CD8-positive, alpha-beta memory T cell (primary cell): ENCODE data around the gene MMP28. TPM values are rescaled to one million over a fixed set of nuclear protein-coding genes. Genes with fewer than 3 reads are reported as not detected.

ENCODE experiments used
- CTCF ChIA-PET: fragments of 350-600 bp; sonication (Branson Sonifier 250); formaldehyde crosslinking; loops from one replicate; lab custom pipeline; 2021; ENCODE audit warnings: antibody characterized with exemption; lab: Charles Lee
- POLR2A ChIA-PET: fragments of 350-600 bp; sonication (Branson Sonifier 250); formaldehyde crosslinking; loops from one replicate; lab custom pipeline; 2021; ENCODE audit warnings: antibody characterized with exemption; lab: Charles Lee
- DNase-seq, 5 donors: peaks; one replicate each; pipeline versions ENCODE4 v3.0.0 to v3.0.0-alpha.2; 2020 to 2022; ENCODE audit warnings: mixed read lengths in 1 of 5
- H3K27ac ChIP-seq: one replicate; pipeline ENCODE4 v1.7.0; 2013; ENCODE audit warnings: low read depth, mild to moderate bottlenecking, low read length, moderate library complexity
- H3K27me3 ChIP-seq: 2 replicates; pipeline ENCODE4 v1.7.0; 2013; ENCODE audit warnings: low read length, mild to moderate bottlenecking; ENCODE audit not compliant: insufficient read depth, poor library complexity, severe bottlenecking
- H3K36me3 ChIP-seq: 2 replicates; pipeline ENCODE4 v1.7.0; 2013; ENCODE audit warnings: mild to moderate bottlenecking, low read length, moderate library complexity; ENCODE audit not compliant: insufficient read depth
- H3K4me1 ChIP-seq: 2 replicates; pipeline ENCODE4 v1.7.0; 2013; ENCODE audit warnings: mild to moderate bottlenecking, low read length, moderate library complexity; ENCODE audit not compliant: insufficient read depth
- H3K4me3 ChIP-seq: 2 replicates; pipeline ENCODE4 v1.7.0; 2013; ENCODE audit warnings: mild to moderate bottlenecking, low read length
- H3K9me3 ChIP-seq: 2 replicates; pipeline ENCODE4 v1.7.0; 2013; ENCODE audit warnings: mild to moderate bottlenecking, low read length
- H3K27ac Mint-ChIP-seq, 8 donors: one replicate each; pipeline ENCODE4 v1.8.0; 2020 to 2021; ENCODE audit warnings: mixed read lengths in 8 of 8, mild to moderate bottlenecking in 6 of 8, inconsistent platforms in 3 of 8, moderate library complexity in 3 of 8
- H3K27me3 Mint-ChIP-seq, 2 donors: one replicate each; pipeline ENCODE4 v1.8.0; 2020 to 2021; ENCODE audit warnings: mixed read lengths in 2 of 2, mild to moderate bottlenecking in 1 of 2, moderate library complexity in 1 of 2
- H3K36me3 Mint-ChIP-seq, 3 donors: one replicate each; pipeline ENCODE4 v1.8.0; 2020 to 2021; ENCODE audit warnings: mixed read lengths in 3 of 3, inconsistent platforms in 1 of 3, mild to moderate bottlenecking in 1 of 3
- H3K4me1 Mint-ChIP-seq, 3 donors: one replicate each; pipeline ENCODE4 v1.8.0; 2020 to 2021; ENCODE audit warnings: mixed read lengths in 3 of 3, inconsistent platforms in 1 of 3, mild to moderate bottlenecking in 1 of 3
- H3K4me3 Mint-ChIP-seq, 7 donors: one replicate each; pipeline ENCODE4 v1.8.0; 2020 to 2021; ENCODE audit warnings: mixed read lengths in 7 of 7, mild to moderate bottlenecking in 6 of 7, moderate library complexity in 4 of 7, inconsistent platforms in 2 of 7
- H3K9me3 Mint-ChIP-seq, 5 donors: one replicate each; pipeline ENCODE4 v1.8.0; 2020 to 2022; ENCODE audit warnings: mixed read lengths in 5 of 5, mild to moderate bottlenecking in 3 of 5, moderate library complexity in 2 of 5, inconsistent platforms in 1 of 5
- polyA plus RNA-seq: library from polyadenylated mRNA; unstranded; fragments of 300-500 nt; fragmentation: Illumina TruSeq; gene quantifications from one replicate; pipeline ENCODE4 v1.2.3, GENCODE V29; 2021
- total RNA-seq, 2 experiments: library from RNA; stranded (reverse); gene quantifications; one replicate each; pipeline ENCODE4 v1.2.3, GENCODE V29; 2021

The MMP28 gene
- total and polyA plus RNA-seq, 3 experiments from 2014 or later = not detected

GRCh38 chr17:35732806-35733136, 62.7 kb downstream of the MMP28 start:
- ChIA-PET POLR2A (no interaction called here), CTCF (interaction anchor here (2.0 kb wide), 1 partner anchor 14 kb away, joined by 6 read pairs; no protein-coding TSS in a partner anchor)
- Mint-ChIP-seq H3K9me3 (no peaks in the 10 kb centered on the region), H3K4me1 (peaks cover 12 to 24% (median 19%) of the 10 kb centered on the region in 3 donors), H3K4me3 (peak overlapping the region in 5 of 7 donors; percentile 59 to 79 (median 65)), H3K27ac (peak overlapping the region in 2 of 8 donors; percentile 61 to 65), H3K36me3 (peaks cover 0 to 11% (median 4%) of the 10 kb centered on the region in 3 donors), H3K27me3 (peaks cover 0 to 2% of the 10 kb centered on the region in 2 donors)
- H3K4me1 ChIP-seq = peaks cover 8% of the 10 kb centered on the region
- H3K36me3 ChIP-seq = no peaks in the 10 kb centered on the region
- no peaks in the 10 kb centered on the region for H3K27me3 ChIP-seq
- no peak overlapping the region for H3K27ac ChIP-seq
- no peaks in the 10 kb centered on the region for H3K9me3 ChIP-seq
- no peak overlapping the region for H3K4me3 ChIP-seq
- DNase-seq = no peak

- no peaks in the 10 kb centered on the region for H3K27me3 ChIP-seq
- H3K4me3 Mint-ChIP-seq = peak overlapping the region; percentile 59 to 81 (median 69)
- H3K27ac Mint-ChIP-seq = peak overlapping the region in 2 of 8 donors; percentile 61 to 65
- POLR2A ChIA-PET = no interaction called here
- peaks cover 12 to 24% (median 19%) of the 10 kb centered on the region in 3 donors for H3K4me1 Mint-ChIP-seq
- no peak overlapping the region for H3K4me3 ChIP-seq
- DNase-seq = no peak
- no peaks in the 10 kb centered on the region for H3K9me3 Mint-ChIP-seq
- peaks cover 0 to 2% of the 10 kb centered on the region in 2 donors for H3K27me3 Mint-ChIP-seq
- no peaks in the 10 kb centered on the region for H3K9me3 ChIP-seq
- no peaks in the 10 kb centered on the region for H3K36me3 ChIP-seq
- H3K36me3 Mint-ChIP-seq = peaks cover 0 to 17% (median 7%) of the 10 kb centered on the region in 3 donors
- CTCF ChIA-PET = interaction anchor here (1.2 to 2.0 kb wide), 3 partner anchors 15 to 31 kb away, joined by 3 to 6 read pairs (median 5); no protein-coding TSS in a partner anchor
- H3K4me1 ChIP-seq = peaks cover 8% of the 10 kb centered on the region
- no peak overlapping the region for H3K27ac ChIP-seq
Observed at GRCh38 chr17:35731917-35732805, 63.3 kb downstream of the MMP28 start.

GRCh38 chr17:35731239-35731916, 64.1 kb downstream of the MMP28 start, which contains the start of gene RASL10B:
Gene RASL10B (plus strand): TSS chr17:35731639. CDS start chr17:35735185, 3,546 bp downstream.
- Mint-ChIP-seq H3K4me1 (peaks cover 12 to 24% (median 19%) of the 10 kb centered on the region in 3 donors), H3K4me3 (peak within 1 kb of the TSS; percentile 57 to 82 (median 78)), H3K27me3 (peaks cover 0 to 2% of the 10 kb centered on the region in 2 donors), H3K36me3 (peaks cover 0 to 23% (median 7%) of the 10 kb centered on the region in 3 donors), H3K27ac (peak within 1 kb of the TSS in 3 of 8 donors; percentile 68 to 79 (median 71)), H3K9me3 (no peaks in the 10 kb centered on the region)
- Histone ChIP-seq H3K4me1 (peaks cover 8% of the 10 kb centered on the region), H3K9me3 (no peaks in the 10 kb centered on the region), H3K27ac (no peak within 1 kb of the TSS), H3K4me3 (peak within 1 kb of the TSS; percentile 46), H3K36me3 (no peaks in the 10 kb centered on the region), H3K27me3 (no peaks in the 10 kb centered on the region)
- ChIA-PET CTCF (interaction anchor here (1.2 to 1.3 kb wide), 2 partner anchors 16 to 32 kb away, joined by 3 to 5 read pairs; no protein-coding TSS in a partner anchor), POLR2A (no interaction called here)
- DNase-seq = peak in 3 of 5 donors; percentile 20 to 37 (median 31)

- Histone ChIP-seq H3K27ac (no peak overlapping the region), H3K9me3 (no peaks in the 10 kb centered on the region), H3K36me3 (peaks cover 5% of the 10 kb centered on the region), H3K27me3 (no peaks in the 10 kb centered on the region), H3K4me1 (peaks cover 8% of the 10 kb centered on the region), H3K4me3 (no peak overlapping the region)
- POLR2A ChIA-PET = no interaction called here
- CTCF ChIA-PET = interaction anchor here (1.3 to 1.9 kb wide), 2 partner anchors 17 kb away, joined by 5 to 7 read pairs; no protein-coding TSS in a partner anchor
- Mint-ChIP-seq H3K4me1 (peaks cover 12 to 24% (median 19%) of the 10 kb centered on the region in 3 donors), H3K27ac (no peak overlapping the region), H3K27me3 (peaks cover 0 to 2% of the 10 kb centered on the region in 2 donors), H3K9me3 (no peaks in the 10 kb centered on the region), H3K36me3 (peaks cover 4 to 31% (median 9%) of the 10 kb centered on the region in 3 donors), H3K4me3 (peak overlapping the region; percentile 55 to 82 (median 68))
- DNase-seq = no peak
Observed at GRCh38 chr17:35730400-35731005, 64.9 kb downstream of the MMP28 start.

GRCh38 chr17:35729405-35729833, 66.0 kb downstream of the MMP28 start:
- Mint-ChIP-seq H3K4me1 (peaks cover 12 to 24% (median 19%) of the 10 kb centered on the region in 3 donors), H3K4me3 (peak overlapping the region in 4 of 7 donors; percentile 12 to 60 (median 44)), H3K27me3 (peaks cover 0 to 2% of the 10 kb centered on the region in 2 donors), H3K36me3 (peaks cover 12 to 41% (median 19%) of the 10 kb centered on the region in 3 donors), H3K27ac (peak overlapping the region in 1 of 8 donors; percentile 71), H3K9me3 (no peaks in the 10 kb centered on the region)
- DNase-seq = no peak
- Histone ChIP-seq H3K4me3 (no peak overlapping the region), H3K9me3 (no peaks in the 10 kb centered on the region), H3K27me3 (no peaks in the 10 kb centered on the region), H3K27ac (no peak overlapping the region), H3K36me3 (peaks cover 16% of the 10 kb centered on the region), H3K4me1 (peaks cover 8% of the 10 kb centered on the region)
- POLR2A ChIA-PET = interaction anchor here (0.5 kb wide), 1 partner anchor 32 kb away, joined by 4 read pairs; no protein-coding TSS in a partner anchor
- CTCF ChIA-PET = interaction anchor here (1.9 kb wide), 1 partner anchor 18 kb away, joined by 7 read pairs; no protein-coding TSS in a partner anchor

- no peak overlapping the region for H3K4me3 Mint-ChIP-seq
- H3K27ac Mint-ChIP-seq = no peak overlapping the region
- Histone ChIP-seq H3K4me1 (peaks cover 8% of the 10 kb centered on the region), H3K36me3 (peaks cover 24% of the 10 kb centered on the region), H3K27ac (no peak overlapping the region), H3K4me3 (no peak overlapping the region), H3K27me3 (no peaks in the 10 kb centered on the region), H3K9me3 (no peaks in the 10 kb centered on the region)
- H3K27me3 Mint-ChIP-seq = peaks cover 0 to 2% of the 10 kb centered on the region in 2 donors
- ChIA-PET CTCF (interaction anchor here (0.6 to 1.9 kb wide), 2 partner anchors 19 to 418 kb away, joined by 4 to 7 read pairs; no protein-coding TSS in a partner anchor), POLR2A (no interaction called here)
- peaks cover 0 to 1% (median 0%) of the 10 kb centered on the region in 5 donors for H3K9me3 Mint-ChIP-seq
- no peak for DNase-seq
- peaks cover 12 to 24% (median 19%) of the 10 kb centered on the region in 3 donors for H3K4me1 Mint-ChIP-seq
- H3K36me3 Mint-ChIP-seq = peaks cover 15 to 50% (median 26%) of the 10 kb centered on the region in 3 donors
Observed at GRCh38 chr17:35728551-35728950, 66.9 kb downstream of the MMP28 start.

- Mint-ChIP-seq H3K36me3 (peaks cover 20 to 59% (median 26%) of the 10 kb centered on the region in 3 donors), H3K4me1 (peaks cover 12 to 24% (median 17%) of the 10 kb centered on the region in 3 donors), H3K4me3 (no peak overlapping the region), H3K27me3 (peaks cover 0 to 2% of the 10 kb centered on the region in 2 donors), H3K9me3 (peaks cover 0 to 1% (median 0%) of the 10 kb centered on the region in 5 donors), H3K27ac (peak overlapping the region in 1 of 8 donors; percentile 39)
- no peak overlapping the region for H3K27ac ChIP-seq
- no peak for DNase-seq
- no peak overlapping the region for H3K4me3 ChIP-seq
- peaks cover 8% of the 10 kb centered on the region for H3K4me1 ChIP-seq
- H3K9me3 ChIP-seq = no peaks in the 10 kb centered on the region
- ChIA-PET POLR2A (no interaction called here), CTCF (interaction anchor here (1.1 kb wide), 2 partner anchors 21 to 37 kb away, joined by 3 to 4 read pairs; no protein-coding TSS in a partner anchor)
- peaks cover 27% of the 10 kb centered on the region for H3K36me3 ChIP-seq
- H3K27me3 ChIP-seq = no peaks in the 10 kb centered on the region
Observed at GRCh38 chr17:35727635-35728034, 67.8 kb downstream of the MMP28 start.
